GM23338 (cell line): ENCODE results near the gene PDE3B.

Source experiments
- CREB1 ChIP-seq: fragments of 250-450 bp; sonication (Bioruptor Pico); IDR thresholded peaks from 2 replicates; pipeline ENCODE4 v1.5.0; 2020; ENCODE audit warnings: low read depth, mild to moderate bottlenecking, moderate library complexity
- CTCF ChIP-seq, 2 experiments: fragments of 200-600 bp in 1 of 2; sonication (generic) in 1 of 2; conservative IDR thresholded peaks; 2 replicates each; pipeline versions ENCODE4 v1.5.1 to v1.6.1; 2016 to 2017; ENCODE audit warnings: antibody characterized with exemption in 2 of 2, low read depth in 2 of 2, mild to moderate bottlenecking in 2 of 2, moderate library complexity in 1 of 2
- ETS1 ChIP-seq: IDR thresholded peaks from 2 replicates; pipeline ENCODE4 v1.6.1; 2016; ENCODE audit warnings: antibody characterized with exemption
- EZH2 ChIP-seq: fragments of 200-600 bp; sonication (generic); IDR thresholded peaks from one replicate; pipeline ENCODE4 v1.8.0; 2017; ENCODE audit warnings: antibody characterized with exemption, mild to moderate bottlenecking, low read depth; ENCODE audit not compliant: unreplicated experiment
- EZH2phosphoT487 ChIP-seq: fragments of 200-600 bp; sonication (generic); IDR thresholded peaks from one replicate; pipeline ENCODE4 v1.8.1; 2018; ENCODE audit warnings: antibody characterized with exemption; ENCODE audit not compliant: unreplicated experiment
- NANOG ChIP-seq: IDR thresholded peaks from 2 replicates; pipeline ENCODE4 v1.6.1; 2016; ENCODE audit warnings: antibody characterized with exemption, borderline replicate concordance
- POLR2AphosphoS5 ChIP-seq: IDR thresholded peaks from 2 replicates; pipeline ENCODE4 v1.6.1; 2016; ENCODE audit warnings: antibody characterized with exemption, low read depth
- REST ChIP-seq: IDR thresholded peaks from one replicate; pipeline ENCODE4 v1.6.1; 2018; ENCODE audit warnings: antibody characterized with exemption; ENCODE audit not compliant: unreplicated experiment
- ZNF114 ChIP-seq: fragments of 250-450 bp; sonication (Bioruptor Pico); IDR thresholded peaks from 2 replicates; pipeline ENCODE4 v1.5.0; 2020; ENCODE audit warnings: mild to moderate bottlenecking, moderate library complexity
- ZNF331 ChIP-seq: fragments of 250-450 bp; sonication (Bioruptor Pico); IDR thresholded peaks from 2 replicates; pipeline ENCODE4 v1.5.0; 2020; ENCODE audit warnings: low read depth, mild to moderate bottlenecking, moderate library complexity

- TF ChIP-seq CTCF (conservative IDR thresholded peaks at IDR 0.05; ENCODE audit: low read depth in 2 of 2) (no peak), POLR2AphosphoS5 (no peak), EZH2phosphoT487 (no peak), EZH2 (no peak), CREB1 (CRISPR knock-in tag) (no peak), ZNF114 (CRISPR knock-in tag) (no peak), ETS1 (no peak), REST (no peak), NANOG (no peak), ZNF331 (CRISPR knock-in tag) (no peak)
Measured at GRCh38 chr11:14894657-14895598, 251.3 kb downstream of the PDE3B start.
